HG03442 (cell line): ENCODE results near the gene PXMP4.
A peak's percentile ranks its signal among the peaks of the same experiment; 100 is the strongest.
"Not testable (repeated sequence)": the region's sequence is repeated elsewhere in the genome, so short reads cannot be mapped to it uniquely, and the experiment has no call there.

Source experiments
- ATAC-seq: cut with Tn5 transposase; IDR thresholded peaks from one replicate; pipeline ENCODE4 v1.9.1; 2021; ENCODE audit warnings: mild to moderate bottlenecking, moderate library complexity; ENCODE audit not compliant: unreplicated experiment

The PXMP4 gene

DNA sequence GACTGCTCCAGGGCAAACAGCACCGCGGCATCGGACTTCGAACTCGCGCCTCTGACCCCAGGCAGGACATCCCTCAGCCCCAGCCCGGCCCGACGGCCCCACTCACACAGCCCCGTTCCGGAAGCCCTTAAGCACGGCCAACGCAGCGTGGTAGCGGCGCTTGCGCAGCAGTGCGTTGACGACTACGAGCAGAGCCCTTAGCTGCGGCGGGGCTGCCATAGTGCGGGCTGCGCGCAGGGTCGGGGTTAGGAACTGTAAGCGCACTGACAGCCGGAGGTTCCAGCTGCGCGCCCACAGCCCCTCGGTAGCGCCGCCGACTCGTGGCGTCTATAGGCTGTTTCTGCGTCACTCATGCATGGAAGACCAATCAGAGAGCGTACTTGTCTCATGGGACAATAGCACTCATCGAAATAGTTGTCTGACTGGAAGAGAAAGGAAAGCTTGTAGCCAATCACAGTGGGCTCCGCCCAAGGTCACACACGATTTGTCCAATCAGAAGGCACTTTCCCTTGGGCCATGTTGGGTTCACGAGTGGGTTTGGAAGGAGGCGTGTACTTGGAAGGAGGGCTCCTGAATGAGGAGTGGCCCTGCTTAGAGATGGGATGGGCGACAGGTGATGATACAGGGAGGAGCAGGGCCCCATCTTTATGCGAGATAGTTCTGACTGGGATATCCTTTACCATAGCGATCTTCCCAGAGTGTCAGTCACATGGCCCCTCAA lies at the start of gene PXMP4:
PXMP4 (minus strand) TSS at position 322 of the 721 bp plus-strand sequence; CDS start at position 219, 103 bp downstream.
- peak; percentile 96 for ATAC-seq

- no peak for ATAC-seq
Measured at GRCh38 chr20:33769043-33769442, 48.9 kb upstream of the PXMP4 start.

GRCh38 chr20:33767777-33768138 lies 47.6 kb upstream of the PXMP4 start:
- no peak for ATAC-seq

DNA sequence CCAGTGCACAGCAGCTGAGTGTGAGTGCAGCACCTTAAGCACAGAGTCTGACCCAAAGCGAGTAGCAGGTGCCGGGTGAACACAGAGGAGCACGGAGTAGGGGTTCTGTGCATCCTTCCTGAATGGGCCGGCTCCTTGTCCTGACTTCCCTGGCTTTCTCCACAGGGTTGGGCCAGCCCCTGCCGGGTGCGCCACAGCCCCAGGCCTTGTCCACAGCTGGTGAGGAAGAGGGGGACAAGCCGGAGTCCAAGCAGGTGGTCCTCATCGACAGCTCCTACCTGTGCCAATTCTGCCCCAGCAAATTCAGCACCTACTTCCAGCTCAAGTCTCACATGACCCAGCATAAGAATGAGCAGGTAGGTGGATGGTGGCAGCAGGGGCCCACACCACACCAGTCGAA lies 46.6 kb upstream of the PXMP4 start:
- no peak for ATAC-seq

GRCh38 chr20:33765592-33765991 lies 45.5 kb upstream of the PXMP4 start:
- ATAC-seq, result no peak

DNA sequence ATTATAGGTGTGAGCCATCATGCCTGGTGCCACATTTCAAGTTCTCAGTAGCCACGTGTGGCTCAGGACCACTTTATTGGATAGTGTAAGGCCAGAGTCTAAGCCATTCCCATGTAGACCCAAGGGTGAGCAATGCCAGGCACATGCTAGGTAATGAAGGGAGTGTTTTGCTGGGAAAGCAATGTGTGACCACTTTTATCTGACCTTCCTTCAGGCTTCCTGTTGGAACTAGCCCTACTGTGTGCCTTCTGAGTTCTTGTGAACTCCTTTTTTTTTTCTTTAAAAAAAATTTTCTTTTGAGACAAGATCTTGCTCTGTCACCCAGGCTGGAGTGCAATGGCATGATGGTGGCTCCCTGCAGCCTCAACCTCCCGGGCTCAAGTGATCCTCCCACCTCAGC lies 45.0 kb upstream of the PXMP4 start:
- ATAC-seq, result no peak

- ATAC-seq, result no peak
Measured at GRCh38 chr20:33761698-33762250, 41.7 kb upstream of the PXMP4 start.

GRCh38 chr20:33757458-33757857 lies 37.3 kb upstream of the PXMP4 start:
- no peak for ATAC-seq

DNA sequence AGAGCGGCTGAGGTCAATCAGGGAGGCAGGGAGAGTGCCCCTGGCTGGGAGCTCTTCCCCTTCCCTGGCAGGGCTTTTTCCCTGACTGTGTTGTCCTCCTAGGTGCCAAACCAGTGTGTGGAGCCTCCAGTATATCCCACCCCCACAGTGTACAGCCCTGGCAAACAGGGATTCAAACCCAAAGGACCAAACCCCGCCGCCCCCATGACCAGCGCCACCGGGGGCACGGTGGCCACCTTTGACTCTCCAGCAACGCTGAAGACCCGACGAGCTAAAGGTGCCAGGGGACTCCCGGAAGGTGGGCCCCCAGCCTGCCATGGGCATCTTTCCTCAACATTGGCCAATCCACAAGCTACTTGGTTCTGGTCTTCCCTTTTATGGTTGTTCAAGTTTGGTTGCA lies 36.9 kb upstream of the PXMP4 start:
- ATAC-seq, result no peak

- ATAC-seq, result not testable (repeated sequence)
Measured at GRCh38 chr20:33755936-33756490, 35.9 kb upstream of the PXMP4 start.

- ATAC-seq, result no peak
Measured at GRCh38 chr20:33753763-33754162, 33.7 kb upstream of the PXMP4 start.

DNA sequence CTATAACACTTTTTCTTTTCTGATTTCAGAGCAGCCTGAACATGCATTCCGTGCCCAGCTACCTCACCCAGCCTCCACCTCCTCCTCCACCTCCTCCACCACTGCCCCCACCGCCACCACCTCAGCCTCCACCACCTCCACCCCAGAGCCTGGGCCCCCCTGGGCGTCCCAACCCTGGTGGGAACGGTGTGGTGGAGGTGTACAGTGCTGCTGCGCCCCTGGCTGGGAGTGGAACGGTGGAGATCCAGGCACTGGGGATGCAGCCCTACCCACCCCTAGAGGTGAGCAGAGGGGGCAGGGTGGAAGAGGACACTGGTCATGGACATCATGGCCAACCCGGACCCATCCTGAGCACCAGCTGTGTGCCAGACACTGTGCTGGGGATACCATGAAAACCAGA lies 33.0 kb upstream of the PXMP4 start:
- ATAC-seq, result no peak

- no peak for ATAC-seq
Measured at GRCh38 chr20:33751775-33752174, 31.7 kb upstream of the PXMP4 start.

DNA sequence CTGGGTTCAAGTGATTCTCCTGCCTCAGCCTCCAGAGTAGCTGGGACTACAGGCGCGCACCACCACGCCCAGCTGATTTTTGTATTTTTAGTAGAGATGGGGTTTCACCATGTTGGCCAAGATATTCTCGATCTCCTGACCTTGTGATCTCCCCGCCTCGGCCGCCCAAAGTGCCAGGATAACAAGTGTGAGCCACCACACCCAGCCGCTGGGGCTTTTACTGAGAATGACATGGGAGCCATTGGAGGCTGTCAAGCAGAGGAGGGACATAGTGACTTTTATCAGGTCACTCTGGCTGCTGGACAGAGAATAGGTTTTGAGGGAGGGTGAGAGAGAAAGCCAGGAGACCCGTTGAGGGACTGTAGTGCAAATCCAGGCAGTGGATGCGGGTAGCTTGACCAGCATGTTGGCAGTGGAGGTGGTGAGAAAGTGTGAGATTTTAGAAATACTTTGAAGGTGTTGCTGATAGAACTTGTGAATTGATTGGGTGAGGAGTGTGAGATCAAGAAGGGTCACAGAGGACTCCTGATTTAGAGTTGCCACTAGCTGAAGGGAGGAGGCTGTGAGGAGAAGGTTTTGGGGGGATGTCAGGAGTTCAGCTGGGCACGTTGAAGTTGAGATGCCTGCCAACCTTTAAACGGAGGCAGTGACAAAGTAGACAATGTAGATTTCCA lies 26.4 kb upstream of the PXMP4 start:
- ATAC-seq, result no peak

GRCh38 chr20:33744773-33745385 lies 24.8 kb upstream of the PXMP4 start:
- ATAC-seq, result no peak

GRCh38 chr20:33744181-33744580 lies 24.1 kb upstream of the PXMP4 start:
- ATAC-seq, result no peak

- ATAC-seq, result no peak
Measured at GRCh38 chr20:33740189-33740588, 20.1 kb upstream of the PXMP4 start.

GRCh38 chr20:33739493-33739892 lies 19.4 kb upstream of the PXMP4 start:
- no peak for ATAC-seq

GRCh38 chr20:33736962-33737361 lies 16.9 kb upstream of the PXMP4 start:
- no peak for ATAC-seq

- ATAC-seq, result no peak
Measured at GRCh38 chr20:33733654-33734576, 13.8 kb upstream of the PXMP4 start.
